OCI-LY7 (cell line): ENCODE data around the gene SCAP. TPM values are rescaled to one million over a fixed set of nuclear protein-coding genes. Genes with fewer than 3 reads are reported as not detected.

Experiments
- BruUV-seq: library from RNA; stranded (reverse); fragments of 400-500 nt; replicated peaks from 2 replicates; lab custom pipeline; 2021; lab: Mats Ljungman, UMichigan
- CTCF ChIA-PET: fragments of 300-600 bp; sonication (Branson Sonifier 250); formaldehyde crosslinking; loops from one replicate; lab custom pipeline; 2022; ENCODE audit warnings: antibody characterized with exemption; ENCODE audit not compliant: unreplicated experiment; lab: Charles Lee
- POLR2A ChIA-PET: fragments of 300-600 bp; sonication (Branson Sonifier 250); formaldehyde crosslinking; loops from one replicate; lab custom pipeline; 2022; ENCODE audit warnings: antibody characterized with exemption; lab: Charles Lee
- DNase-seq: peaks from one replicate; pipeline ENCODE4 v3.0.0-alpha.2; 2015; ENCODE audit warnings: low spot score
- H2AFZ ChIP-seq: fragments of 200-600 bp; sonication (generic), shearing (Covaris generic); 2 replicates; pipeline ENCODE4 v1.6.1; 2014; ENCODE audit warnings: mild to moderate bottlenecking, antibody characterized with exemption, low read length, moderate library complexity
- H3K27ac ChIP-seq: fragments of 200-600 bp; sonication (generic); 2 replicates; pipeline ENCODE4 v1.5.1; 2014; ENCODE audit warnings: mixed run types, low read depth, mild to moderate bottlenecking, moderate library complexity, low read length, inconsistent platforms; ENCODE audit not compliant: poor library complexity, severe bottlenecking
- H3K36me3 ChIP-seq: fragments of 200-600 bp; sonication (generic); 2 replicates; pipeline ENCODE4 v1.6.1; 2014; ENCODE audit warnings: mild to moderate bottlenecking, antibody characterized with exemption, low read length, moderate library complexity, mixed read lengths; ENCODE audit not compliant: insufficient read depth
- H3K4me1 ChIP-seq: fragments of 200-600 bp; sonication (generic); 2 replicates; pipeline ENCODE4 v1.5.1; 2014; ENCODE audit warnings: mild to moderate bottlenecking, low read length; ENCODE audit not compliant: insufficient read depth, poor library complexity, severe bottlenecking
- H3K4me2 ChIP-seq: fragments of 200-600 bp; sonication (generic); 2 replicates; pipeline ENCODE4 v1.6.1; 2014; ENCODE audit warnings: mild to moderate bottlenecking, low read length
- H3K4me3 ChIP-seq: fragments of 200-600 bp; sonication (generic); 2 replicates; pipeline ENCODE4 v1.5.1; 2014; ENCODE audit warnings: mild to moderate bottlenecking, low read depth, low read length; ENCODE audit not compliant: poor library complexity, severe bottlenecking
- H3K79me2 ChIP-seq: fragments of 200-600 bp; sonication (generic); 2 replicates; pipeline ENCODE4 v1.6.1; 2016; ENCODE audit warnings: low read depth, mild to moderate bottlenecking, low read length, moderate library complexity, mixed read lengths; ENCODE audit not compliant: insufficient read depth
- H3K9me2 ChIP-seq: fragments of 200-600 bp; sonication (generic); 2 replicates; pipeline ENCODE4 v1.6.1; 2016; ENCODE audit warnings: mild to moderate bottlenecking, low read length, mixed read lengths; ENCODE audit not compliant: insufficient read depth
- H3K9me3 ChIP-seq: fragments of 200-600 bp; sonication (generic); 2 replicates; pipeline ENCODE4 v1.6.1; 2014; ENCODE audit warnings: mild to moderate bottlenecking, mixed run types, low read length, mixed read lengths
- H4K20me1 ChIP-seq: fragments of 200-600 bp; sonication (generic); 2 replicates; pipeline ENCODE4 v1.6.1; 2014; ENCODE audit warnings: mild to moderate bottlenecking, antibody characterized with exemption, low read length, moderate library complexity, mixed read lengths; ENCODE audit not compliant: insufficient read depth
- EZH2phosphoT487 ChIP-seq: fragments of 200-600 bp; sonication (generic); IDR thresholded peaks from 2 replicates; pipeline ENCODE4 v1.6.1; 2018; ENCODE audit warnings: low read depth, borderline replicate concordance, mild to moderate bottlenecking, mixed run types, antibody characterized with exemption, low read length, moderate library complexity, mixed read lengths
- intact Hi-C: fragments of 100-400 bp; cut with micrococcal nuclease; formaldehyde crosslinking; loops from one replicate; pipeline ENCODE4 v1.10.0; 2022; ENCODE audit not compliant: unreplicated experiment
- total RNA-seq, 2 experiments: library from RNA; depleted of rRNA in 1 of 2; stranded (reverse); fragments of >200 nt in 1 of 2; shearing (Covaris generic) in 1 of 2; gene quantifications; 2 replicates each; pipeline ENCODE4 v1.2.3, GENCODE V29; 2014 to 2022
- TF ChIP-seq, protein P1 (sequence below): fragments of 200-600 bp; sonication (generic); conservative IDR thresholded peaks from 2 replicates; pipeline ENCODE4 v1.5.1; 2014; ENCODE audit warnings: mild to moderate bottlenecking, antibody characterized with exemption, low read length, moderate library complexity, mixed read lengths

The SCAP gene
- total RNA-seq, 2 experiments from 2014 or later = 63.7 to 70.5 TPM

DNA sequence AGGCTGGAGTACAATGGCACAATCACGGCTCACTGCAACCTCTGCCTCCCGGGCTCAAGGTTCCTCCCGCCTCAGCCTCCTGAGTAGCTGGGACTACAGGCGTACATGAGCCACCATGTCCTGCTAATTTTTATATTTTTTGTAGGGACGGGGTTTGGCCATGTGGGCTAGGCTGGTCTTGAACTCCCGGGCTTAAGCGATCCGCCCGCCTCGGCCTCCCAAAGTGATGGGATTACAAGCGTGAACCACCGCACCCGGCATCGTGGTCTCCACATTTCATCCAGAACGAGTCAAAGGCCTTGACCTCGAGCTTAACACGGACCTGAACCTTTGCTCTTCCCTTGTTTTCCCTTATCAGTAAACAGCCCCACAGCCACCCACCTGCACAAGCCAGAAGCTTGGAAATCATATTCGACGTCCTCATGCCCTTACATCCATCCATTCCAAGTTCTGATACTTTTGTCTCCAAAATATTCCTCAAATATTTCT lies 96.3 kb downstream of the SCAP start:
- ChIA-PET POLR2A (interaction anchor here (0.6 to 1.4 kb wide), 4 partner anchors 8 to 416 kb away, joined by 3 read pairs; no protein-coding TSS in a partner anchor), CTCF (interaction anchor here (1.7 kb wide), 1 partner anchor 42 kb away, joined by 4 read pairs; no protein-coding TSS in a partner anchor)
- no TSS peak for BruUV-seq
- Histone ChIP-seq H4K20me1 (peaks cover 10% of the 10 kb centered on the region), H3K9me3 (no peaks in the 10 kb centered on the region), H3K4me3 (peak overlapping the region; percentile 75), H3K9me2 (no peaks in the 10 kb centered on the region), H3K4me2 (peak overlapping the region; percentile 91), H3K4me1 (peaks cover 35% of the 10 kb centered on the region), H2AFZ (no peak overlapping the region), H3K36me3 (peaks cover 7% of the 10 kb centered on the region; the same call in 1 of the 2 replicates), H3K27ac (no peak overlapping the region), H3K79me2 (peaks cover 45% of the 10 kb centered on the region)
- intact Hi-C loops = loop anchor here (10.0 kb wide), 1 partner anchor 675 kb away; the partner anchor contains the start of gene TMIE
- TF ChIP-seq, protein P1, sequence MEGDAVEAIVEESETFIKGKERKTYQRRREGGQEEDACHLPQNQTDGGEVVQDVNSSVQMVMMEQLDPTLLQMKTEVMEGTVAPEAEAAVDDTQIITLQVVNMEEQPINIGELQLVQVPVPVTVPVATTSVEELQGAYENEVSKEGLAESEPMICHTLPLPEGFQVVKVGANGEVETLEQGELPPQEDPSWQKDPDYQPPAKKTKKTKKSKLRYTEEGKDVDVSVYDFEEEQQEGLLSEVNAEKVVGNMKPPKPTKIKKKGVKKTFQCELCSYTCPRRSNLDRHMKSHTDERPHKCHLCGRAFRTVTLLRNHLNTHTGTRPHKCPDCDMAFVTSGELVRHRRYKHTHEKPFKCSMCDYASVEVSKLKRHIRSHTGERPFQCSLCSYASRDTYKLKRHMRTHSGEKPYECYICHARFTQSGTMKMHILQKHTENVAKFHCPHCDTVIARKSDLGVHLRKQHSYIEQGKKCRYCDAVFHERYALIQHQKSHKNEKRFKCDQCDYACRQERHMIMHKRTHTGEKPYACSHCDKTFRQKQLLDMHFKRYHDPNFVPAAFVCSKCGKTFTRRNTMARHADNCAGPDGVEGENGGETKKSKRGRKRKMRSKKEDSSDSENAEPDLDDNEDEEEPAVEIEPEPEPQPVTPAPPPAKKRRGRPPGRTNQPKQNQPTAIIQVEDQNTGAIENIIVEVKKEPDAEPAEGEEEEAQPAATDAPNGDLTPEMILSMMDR = no peak
- TF ChIP-seq EZH2phosphoT487 = no peak
- no peak for DNase-seq

DNA sequence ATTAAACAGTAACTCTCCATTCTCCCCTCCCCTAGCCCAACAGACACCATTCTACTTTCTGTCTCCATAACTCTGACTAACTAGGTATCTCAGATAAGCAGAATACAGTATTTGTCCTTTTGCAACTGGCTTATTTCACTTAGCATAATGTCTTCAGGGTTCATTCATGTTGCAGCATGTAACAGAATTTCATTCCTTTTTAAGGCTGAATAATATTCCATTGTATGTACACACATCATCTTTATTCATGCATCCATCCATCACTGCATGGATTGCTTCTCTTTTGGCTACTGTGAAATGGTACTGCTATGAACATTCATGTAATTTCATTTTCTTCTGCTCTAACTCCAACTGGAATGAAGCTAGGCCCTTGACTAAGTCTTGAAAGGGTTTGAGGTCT lies 96.9 kb downstream of the SCAP start:
- H3K9me2 ChIP-seq = no peaks in the 10 kb centered on the region
- H4K20me1 ChIP-seq = peaks cover 10% of the 10 kb centered on the region
- peaks cover 41% of the 10 kb centered on the region for H3K79me2 ChIP-seq
- DNase-seq = no peak
- no peak overlapping the region for H2AFZ ChIP-seq
- no peaks in the 10 kb centered on the region for H3K9me3 ChIP-seq
- TF ChIP-seq EZH2phosphoT487 = no peak
- TF ChIP-seq, protein P1 = no peak
- no peak overlapping the region for H3K4me3 ChIP-seq
- POLR2A ChIA-PET = interaction anchor here (0.7 to 1.4 kb wide), 4 partner anchors 9 to 416 kb away, joined by 3 read pairs; no protein-coding TSS in a partner anchor
- no peak overlapping the region for H3K27ac ChIP-seq
- BruUV-seq = no TSS peak
- peak overlapping the region; percentile 91 for H3K4me2 ChIP-seq
- peaks cover 7% of the 10 kb centered on the region; the same call in 1 of the 2 replicates for H3K36me3 ChIP-seq
- peaks cover 35% of the 10 kb centered on the region for H3K4me1 ChIP-seq
- CTCF ChIA-PET = no interaction called here
- intact Hi-C loops = loop anchor here (10.0 kb wide), 1 partner anchor 674 kb away; the partner anchor contains the start of gene TMIE

DNA sequence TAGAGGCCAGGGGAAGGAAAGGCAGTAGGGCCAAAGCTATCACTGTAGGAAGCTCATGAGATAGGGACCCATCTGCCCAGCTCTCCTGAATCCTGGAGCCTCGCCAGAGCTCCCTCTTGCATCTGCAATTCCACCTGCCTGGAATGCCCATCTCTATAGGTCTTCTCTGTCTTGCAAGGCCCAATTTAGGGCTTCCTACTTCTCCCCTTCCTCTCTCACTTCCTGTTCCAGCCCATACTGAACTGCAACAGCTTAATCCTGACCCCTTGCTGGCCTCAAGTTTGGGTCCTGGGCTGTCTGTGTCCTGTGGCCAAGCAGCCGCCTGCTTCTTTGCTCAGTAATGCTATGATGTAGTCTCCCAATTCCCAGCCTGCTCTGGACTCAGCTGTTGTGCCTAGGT lies 98.6 kb downstream of the SCAP start:
- Histone ChIP-seq H3K27ac (no peak overlapping the region), H3K9me2 (no peaks in the 10 kb centered on the region), H3K4me1 (peaks cover 29% of the 10 kb centered on the region), H3K9me3 (no peaks in the 10 kb centered on the region), H3K79me2 (peaks cover 24% of the 10 kb centered on the region; the same call in 1 of the 2 replicates), H3K4me3 (no peak overlapping the region), H3K36me3 (no peaks in the 10 kb centered on the region), H2AFZ (no peak overlapping the region), H4K20me1 (no peaks in the 10 kb centered on the region), H3K4me2 (peak overlapping the region; percentile 49)
- DNase-seq = peak; percentile 17
- intact Hi-C loops = loop anchor here (10.0 kb wide), 1 partner anchor 672 kb away; the partner anchor contains the start of gene TMIE
- CTCF ChIA-PET = no interaction called here
- no peak for TF ChIP-seq EZH2phosphoT487
- TF ChIP-seq, protein P1 = no peak
- POLR2A ChIA-PET = no interaction called here
- no TSS peak for BruUV-seq
